Fibroblast of lung (primary cell): Measurements from ENCODE around the gene SPEF2.

Experiments used
- EZH2 ChIP-seq: IDR thresholded peaks from 2 replicates; pipeline ENCODE4 v1.5.1; 2012; ENCODE audit warnings: low read length, control low read depth, mild to moderate bottlenecking; ENCODE audit errors: missing control alignments
- TF ChIP-seq, protein P1 (sequence below), 2 donors: IDR thresholded peaks in 1 of 2; conservative IDR thresholded peaks in 1 of 2; 1 replicate in 1 of 2; 2 replicates in 1 of 2; pipeline ENCODE4 v1.5.1; 2011 to 2012; ENCODE audit warnings: low read length in 2 of 2, control low read depth in 1 of 2, inconsistent platforms in 1 of 2, low read depth in 1 of 2, mild to moderate bottlenecking in 1 of 2

DNA sequence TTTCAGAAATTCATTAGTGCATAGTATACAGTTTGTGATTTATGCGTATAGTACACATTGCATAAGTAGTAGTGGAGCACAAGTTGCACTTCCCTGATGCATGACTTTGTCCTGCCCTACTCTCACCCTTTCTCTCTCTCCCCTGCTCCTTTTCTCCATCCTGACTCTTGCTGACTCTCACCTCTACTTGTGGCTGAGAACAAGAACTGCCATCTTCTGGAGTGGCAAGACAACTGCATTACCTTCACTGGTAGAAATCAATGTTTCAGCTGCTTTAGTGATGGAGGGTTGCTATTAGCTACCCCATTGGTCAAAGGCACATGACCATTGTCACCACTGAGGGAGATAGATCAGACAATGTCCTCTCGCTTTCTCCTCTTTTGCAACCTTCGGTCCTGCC, 26.9 kb downstream of the SPEF2 start:
- TF ChIP-seq, protein P1, sequence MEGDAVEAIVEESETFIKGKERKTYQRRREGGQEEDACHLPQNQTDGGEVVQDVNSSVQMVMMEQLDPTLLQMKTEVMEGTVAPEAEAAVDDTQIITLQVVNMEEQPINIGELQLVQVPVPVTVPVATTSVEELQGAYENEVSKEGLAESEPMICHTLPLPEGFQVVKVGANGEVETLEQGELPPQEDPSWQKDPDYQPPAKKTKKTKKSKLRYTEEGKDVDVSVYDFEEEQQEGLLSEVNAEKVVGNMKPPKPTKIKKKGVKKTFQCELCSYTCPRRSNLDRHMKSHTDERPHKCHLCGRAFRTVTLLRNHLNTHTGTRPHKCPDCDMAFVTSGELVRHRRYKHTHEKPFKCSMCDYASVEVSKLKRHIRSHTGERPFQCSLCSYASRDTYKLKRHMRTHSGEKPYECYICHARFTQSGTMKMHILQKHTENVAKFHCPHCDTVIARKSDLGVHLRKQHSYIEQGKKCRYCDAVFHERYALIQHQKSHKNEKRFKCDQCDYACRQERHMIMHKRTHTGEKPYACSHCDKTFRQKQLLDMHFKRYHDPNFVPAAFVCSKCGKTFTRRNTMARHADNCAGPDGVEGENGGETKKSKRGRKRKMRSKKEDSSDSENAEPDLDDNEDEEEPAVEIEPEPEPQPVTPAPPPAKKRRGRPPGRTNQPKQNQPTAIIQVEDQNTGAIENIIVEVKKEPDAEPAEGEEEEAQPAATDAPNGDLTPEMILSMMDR (conservative IDR thresholded peaks at IDR 0.05 in 1 of 2, IDR thresholded peaks at IDR 0.05 in 1 of 2; ENCODE audit: low read depth in 1 of 2, low read length in 2 of 2) = peak in 1 of 2 donors; percentile 7
- no peak for TF ChIP-seq EZH2
